Islet of Langerhans (tissue), 1 donor: ENCODE results near the gene CTNNA3.
"Not testable (repeated sequence)": the region's sequence is repeated elsewhere in the genome, so short reads cannot be mapped to it uniquely, and the experiment has no call there.

Source experiments
- FAIRE-seq: peaks from one replicate; lab custom pipeline; 2011; peaks lifted over from hg19 to GRCh38; lab: Jason Lieb, UNC

Gene CTNNA3

DNA sequence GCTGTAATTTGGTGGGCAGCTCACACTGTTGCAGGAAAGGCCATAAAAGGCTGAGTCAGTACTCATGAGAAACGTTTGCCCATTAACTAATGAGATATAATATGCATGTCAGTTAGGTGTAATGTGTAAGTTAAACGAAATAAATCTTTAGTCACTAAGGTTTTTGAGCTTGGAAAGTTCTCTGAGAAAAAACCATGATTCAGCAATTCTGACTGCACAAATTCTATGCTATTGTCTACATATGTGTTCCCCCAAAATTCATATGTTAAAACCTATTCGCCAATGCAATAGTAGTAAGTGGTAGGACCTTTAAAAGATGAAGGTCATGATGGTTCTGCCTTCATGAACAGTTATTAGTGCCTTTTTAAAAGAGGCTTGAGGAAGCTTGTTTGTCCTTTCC is 1329.8 kb downstream of the CTNNA3 start:
- no peak for FAIRE-seq

DNA sequence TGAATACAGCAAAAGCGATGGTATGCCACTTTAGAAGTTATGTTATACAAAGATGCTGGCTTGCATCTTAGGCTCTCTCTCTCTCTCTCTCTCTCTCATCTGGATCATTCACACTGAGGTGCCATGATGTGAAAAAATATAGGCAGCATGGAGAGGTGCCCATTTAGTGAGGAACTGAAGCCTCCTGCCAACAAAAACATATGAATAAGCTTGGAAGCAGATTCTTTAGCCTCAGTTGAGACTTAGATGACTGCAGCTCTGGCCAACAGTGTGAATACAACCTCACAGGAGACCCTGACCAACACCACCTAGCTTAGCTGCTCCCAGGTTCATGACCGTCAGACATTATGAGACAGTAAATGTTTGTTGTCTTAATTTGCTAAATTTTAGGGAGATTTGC is 1330.3 kb downstream of the CTNNA3 start:
- no peak for FAIRE-seq

DNA sequence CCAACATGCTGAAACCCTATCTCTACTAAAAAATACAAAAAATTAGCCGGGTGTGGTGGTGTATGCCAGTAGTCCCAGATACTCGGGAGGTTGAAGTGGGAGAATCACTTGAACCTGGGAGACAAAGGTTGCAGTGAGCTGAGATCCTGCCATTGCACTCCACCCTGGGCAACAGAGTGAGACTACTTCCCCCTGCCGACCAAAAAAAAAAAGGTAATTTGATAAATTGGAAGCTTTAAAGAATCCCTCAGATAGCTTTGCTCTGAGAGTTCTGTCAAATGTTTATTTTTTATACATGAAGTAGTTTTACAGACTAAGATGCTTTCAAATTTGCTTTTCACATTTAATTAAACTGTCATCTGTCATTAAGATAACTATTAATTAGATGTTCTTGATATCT is 1333.5 kb downstream of the CTNNA3 start:
- no peak for FAIRE-seq

DNA sequence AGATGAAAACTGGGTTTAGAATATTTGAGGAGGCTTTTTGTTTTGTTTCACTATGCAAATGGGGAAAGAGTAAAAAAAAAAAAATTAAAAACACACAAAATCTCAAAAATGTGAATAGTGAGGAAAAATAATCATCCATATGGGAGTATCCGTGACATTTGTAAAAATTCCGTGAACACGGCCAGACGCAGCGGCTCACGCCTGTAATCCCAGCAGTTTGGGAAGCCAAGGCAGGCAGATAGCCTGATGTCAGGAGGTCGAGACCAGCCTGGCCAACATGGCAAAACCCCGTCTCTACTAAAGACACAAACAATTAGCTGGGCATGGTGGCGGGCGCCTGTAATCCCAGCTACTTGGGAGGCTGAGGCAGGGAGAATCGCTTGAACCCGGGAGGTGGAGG is 1342.2 kb downstream of the CTNNA3 start:
- not testable (repeated sequence) for FAIRE-seq

DNA sequence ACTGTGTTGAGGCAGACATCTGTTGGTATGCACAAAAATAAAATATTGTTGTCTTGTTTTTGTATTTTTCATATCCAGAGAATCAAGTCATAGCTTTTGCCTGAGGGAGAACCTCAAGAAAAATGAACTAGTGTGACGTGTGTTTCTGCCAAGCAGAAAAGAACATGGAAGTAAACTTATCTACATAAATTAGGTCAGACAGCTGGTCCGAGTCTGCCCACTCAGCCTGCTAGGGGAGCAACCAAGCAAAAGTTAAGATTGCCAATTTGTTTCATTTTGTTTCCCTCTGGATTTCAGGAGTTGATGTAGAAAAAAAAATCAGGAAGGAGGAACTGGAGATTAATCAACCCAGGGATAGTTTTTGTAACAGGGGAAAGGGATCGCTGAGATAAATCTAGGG is 1342.6 kb downstream of the CTNNA3 start:
- FAIRE-seq, result no peak

DNA sequence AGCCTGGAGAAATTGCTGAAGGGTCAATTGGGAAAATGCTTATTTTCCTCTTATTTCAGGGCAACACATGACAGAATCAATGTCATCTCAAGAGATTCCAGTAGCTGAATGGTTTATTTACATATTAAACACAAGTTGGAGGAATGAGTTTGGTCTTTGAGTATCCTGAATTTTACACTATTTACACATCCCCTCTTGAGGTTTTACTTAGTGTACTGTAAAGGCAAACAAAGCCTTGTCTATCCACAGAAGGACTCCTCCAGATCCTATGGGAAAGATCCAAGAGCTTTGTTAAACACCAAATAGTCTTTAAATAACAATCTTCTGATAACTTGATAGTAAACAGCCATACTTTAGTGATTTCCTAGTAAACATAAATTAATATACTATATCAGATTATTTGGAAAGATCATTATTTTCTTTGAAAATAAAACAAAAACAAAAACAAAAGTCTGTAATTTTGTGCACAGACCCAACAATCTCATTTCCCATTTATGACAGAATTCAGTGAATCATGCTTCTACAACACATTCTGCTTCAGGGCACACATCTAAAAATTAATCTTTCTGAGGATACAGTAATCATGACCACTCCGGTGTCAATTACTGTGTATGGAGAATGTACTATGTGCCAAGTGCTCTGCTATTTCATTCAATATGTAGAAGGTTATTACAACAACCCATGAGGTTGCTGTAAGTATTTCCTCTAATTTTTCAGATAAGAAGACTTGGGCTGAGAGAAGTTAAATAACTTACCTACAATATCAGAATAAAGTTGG is 1345.2 kb downstream of the CTNNA3 start:
- FAIRE-seq, result no peak

DNA sequence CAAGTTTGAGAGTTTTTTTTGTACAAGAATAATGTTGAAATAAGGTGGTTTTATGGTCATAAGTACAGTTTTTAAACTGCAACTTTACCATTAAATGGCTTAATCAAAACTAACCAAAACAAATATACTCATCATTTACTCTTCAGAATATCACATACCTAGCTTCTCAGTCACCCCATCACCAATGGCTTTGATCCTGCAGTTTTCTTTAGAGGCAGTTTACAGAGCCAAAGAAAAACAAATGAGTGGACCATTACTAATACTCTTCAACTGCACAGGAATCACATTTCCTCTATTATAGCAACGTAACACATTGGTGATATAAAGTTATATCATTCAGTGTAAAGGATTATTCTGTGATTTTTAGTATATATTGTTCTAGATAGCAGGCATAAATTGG is 1346.3 kb downstream of the CTNNA3 start:
- FAIRE-seq, result no peak

DNA sequence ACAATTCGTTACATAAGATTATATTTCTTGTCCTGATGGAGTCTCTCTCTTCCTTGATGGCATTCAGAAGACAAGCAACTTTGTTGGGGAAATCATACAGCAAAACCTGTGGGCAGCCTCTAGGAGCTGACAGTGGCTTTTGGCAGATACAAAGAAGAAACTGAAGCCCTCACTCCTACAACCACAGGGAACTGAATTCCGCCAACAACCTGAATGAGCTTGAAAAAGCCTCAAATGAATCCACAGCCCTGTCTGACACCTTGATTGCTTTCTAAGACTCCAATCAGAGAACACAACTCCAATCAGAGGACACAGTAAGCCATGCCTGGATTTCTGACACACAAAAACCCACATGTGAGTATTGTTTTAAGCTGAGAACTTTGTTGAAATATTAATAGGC is 1346.9 kb downstream of the CTNNA3 start:
- no peak for FAIRE-seq

DNA sequence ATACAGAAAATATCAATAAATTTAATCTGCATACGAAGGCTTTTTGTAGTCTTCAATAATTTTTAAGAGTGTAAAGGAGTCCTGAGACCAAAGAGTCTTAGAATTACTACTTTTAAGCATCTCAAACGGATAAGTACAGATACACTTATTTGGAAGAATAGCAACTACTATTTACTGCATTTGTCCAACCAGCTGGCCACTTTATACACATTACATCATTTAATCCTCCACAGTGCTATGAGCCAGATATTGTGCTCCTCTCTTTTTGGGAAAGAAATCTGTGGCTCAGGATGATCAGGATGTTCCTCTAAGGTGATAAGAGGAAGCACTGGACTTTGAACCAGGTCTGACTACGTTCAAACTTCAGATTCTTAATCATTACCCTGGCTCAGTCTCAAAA is 1358.8 kb downstream of the CTNNA3 start:
- FAIRE-seq, result no peak

DNA sequence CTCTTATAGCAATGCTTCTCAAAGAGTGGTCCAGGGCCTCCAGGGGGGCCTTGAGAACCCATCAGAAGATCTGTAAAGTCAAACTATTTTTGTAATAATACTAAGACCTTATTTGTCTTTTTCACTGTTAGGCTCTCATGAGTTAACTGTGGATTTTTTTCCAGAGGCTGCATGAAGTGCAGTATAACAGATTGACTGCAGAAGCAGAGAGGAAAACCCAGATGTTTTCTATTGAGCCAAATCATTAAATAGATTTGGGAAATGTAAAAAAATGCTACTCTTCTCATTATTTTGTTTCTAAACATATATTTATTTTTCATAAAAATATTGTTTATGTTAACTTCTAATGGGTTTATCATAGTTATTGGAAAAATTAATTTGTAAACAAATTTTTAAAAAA is 1359.2 kb downstream of the CTNNA3 start:
- no peak for FAIRE-seq

DNA sequence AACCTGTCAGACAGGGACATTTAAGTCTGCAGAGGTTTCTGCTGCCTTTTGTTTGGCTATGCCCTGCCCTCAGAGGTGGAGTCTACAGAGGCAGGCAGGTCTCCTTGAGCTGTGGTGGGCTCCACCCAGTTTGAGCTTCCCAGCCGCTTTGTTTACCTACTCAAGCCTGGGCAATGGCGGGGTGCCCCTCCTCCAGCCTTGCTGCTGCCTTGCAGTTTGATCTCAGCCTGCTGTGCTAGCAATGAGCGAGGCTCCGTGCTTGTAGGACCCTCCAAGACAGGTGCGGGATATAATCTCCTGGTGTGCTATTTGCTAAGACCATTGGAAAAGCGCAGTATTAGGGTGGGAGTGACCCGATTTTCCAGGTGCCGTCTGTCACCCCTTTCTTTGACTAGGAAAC is 1360.2 kb downstream of the CTNNA3 start:
- FAIRE-seq, result not testable (repeated sequence)

DNA sequence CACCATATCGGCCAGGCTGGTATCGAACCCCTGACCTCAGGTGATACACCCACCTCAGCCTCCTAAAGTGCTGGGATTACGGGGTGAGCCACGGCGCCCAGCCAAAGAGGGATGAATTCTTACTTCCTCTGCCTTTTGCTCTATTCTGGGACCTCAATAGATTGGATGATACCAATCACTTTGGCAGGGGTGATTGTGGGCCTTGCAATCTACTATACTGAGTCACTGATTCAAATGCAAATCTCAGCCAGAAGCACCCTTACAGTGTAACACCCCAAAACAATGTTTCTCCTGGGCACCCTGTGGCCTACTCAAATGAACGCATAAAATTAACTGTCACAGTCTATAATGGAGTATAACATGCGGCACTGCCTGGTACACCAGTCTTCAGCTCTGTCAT is 1366.8 kb downstream of the CTNNA3 start:
- no peak for FAIRE-seq

DNA sequence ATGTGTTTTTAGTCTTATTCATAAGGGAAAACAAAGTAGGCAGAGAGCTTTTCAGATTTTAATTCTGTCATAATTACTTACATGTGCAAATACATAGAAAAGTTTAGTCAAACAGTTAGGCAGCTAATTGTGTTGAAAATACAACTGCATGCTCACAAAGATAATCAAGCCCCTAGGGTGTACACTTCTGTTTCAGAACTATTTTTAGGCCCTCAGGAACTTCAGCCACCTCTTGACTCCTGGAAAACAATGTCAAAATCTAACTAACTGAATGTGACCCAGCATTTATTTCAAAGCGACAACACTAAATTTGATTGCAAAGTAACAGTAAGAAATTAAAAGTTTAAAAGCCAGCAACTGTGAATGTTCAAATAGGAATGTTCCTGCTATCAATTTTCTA is 1369.1 kb downstream of the CTNNA3 start:
- FAIRE-seq, result no peak

DNA sequence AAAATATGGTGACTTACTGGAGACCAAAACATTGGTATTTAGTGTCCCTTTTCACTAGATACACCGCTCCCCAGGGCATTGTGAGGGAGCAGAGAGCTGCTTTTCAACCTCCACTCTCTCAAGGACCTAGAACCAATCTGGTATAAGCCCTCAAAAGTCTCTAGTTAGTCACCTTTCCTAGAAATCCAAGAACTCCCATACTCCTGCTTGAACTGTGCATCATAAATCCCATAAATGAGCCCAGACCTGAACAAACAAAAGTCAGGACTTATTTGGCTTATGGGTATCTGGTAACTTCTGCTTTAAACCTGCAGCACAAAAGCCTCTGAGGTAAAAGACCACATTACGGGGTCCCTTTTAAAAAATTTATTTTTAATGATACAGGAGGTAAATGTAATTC is 1373.2 kb downstream of the CTNNA3 start:
- no peak for FAIRE-seq

DNA sequence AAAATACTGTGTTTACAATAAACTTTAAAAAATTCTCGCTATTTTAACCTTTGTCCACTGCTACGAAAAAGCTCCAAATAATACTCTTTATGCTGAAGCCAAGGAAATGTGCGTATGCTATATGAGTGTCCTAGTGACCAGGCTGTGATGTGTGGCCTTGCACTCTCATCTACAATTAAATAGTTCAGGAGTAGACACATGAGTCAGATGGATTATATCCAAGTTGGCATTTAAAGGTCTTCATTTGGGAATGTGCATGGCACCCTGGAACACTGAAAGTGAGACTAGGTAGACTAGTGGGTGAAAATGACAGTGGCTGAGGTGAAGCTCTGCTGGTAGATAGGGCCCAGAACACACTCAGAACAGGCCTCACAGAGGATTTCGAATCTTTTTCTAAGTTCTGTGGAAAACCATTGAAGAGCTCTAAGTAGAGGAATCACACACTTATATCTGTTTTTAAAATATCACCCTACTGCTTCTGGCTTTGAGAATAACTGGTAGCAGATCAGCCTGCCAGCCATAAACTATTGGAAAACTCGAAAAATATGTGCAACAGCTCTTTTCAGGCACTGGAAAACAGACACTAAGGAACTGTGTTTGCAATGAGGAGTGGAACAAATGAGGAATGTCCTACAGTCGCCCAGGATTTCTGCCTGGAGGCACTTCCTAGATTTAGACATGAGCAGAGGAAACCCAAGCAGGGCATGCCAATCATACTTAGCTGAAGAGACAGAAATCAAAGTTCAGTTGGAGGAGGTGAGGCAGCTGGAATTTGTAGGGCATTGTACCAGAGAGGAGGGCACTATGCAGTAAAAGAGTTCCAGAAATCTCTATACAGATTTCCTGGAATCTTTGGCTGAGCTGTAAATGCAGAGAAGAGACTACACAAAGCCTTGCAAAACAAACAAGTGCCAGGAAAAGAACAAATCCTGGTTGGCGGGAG is 1374.0 kb downstream of the CTNNA3 start:
- FAIRE-seq, result no peak

DNA sequence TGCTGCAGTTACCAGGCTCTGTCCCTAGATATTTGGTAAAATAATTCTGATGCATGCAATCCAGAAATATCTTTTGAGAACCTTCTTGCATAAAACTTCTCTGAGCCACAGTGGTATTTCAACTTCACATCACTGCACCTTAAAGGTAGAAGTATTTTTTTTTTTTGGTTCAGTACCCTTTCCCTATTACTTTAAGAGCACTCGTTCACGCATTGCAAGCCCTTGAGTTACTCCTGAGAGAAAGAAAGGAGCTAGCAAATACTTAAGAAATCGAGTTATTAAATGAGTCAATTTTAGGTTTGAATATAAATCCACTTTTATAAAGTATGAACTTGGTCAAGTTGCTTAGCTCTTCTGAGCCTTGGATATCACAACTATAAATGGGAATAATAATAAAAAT is 1377.2 kb downstream of the CTNNA3 start:
- no peak for FAIRE-seq

DNA sequence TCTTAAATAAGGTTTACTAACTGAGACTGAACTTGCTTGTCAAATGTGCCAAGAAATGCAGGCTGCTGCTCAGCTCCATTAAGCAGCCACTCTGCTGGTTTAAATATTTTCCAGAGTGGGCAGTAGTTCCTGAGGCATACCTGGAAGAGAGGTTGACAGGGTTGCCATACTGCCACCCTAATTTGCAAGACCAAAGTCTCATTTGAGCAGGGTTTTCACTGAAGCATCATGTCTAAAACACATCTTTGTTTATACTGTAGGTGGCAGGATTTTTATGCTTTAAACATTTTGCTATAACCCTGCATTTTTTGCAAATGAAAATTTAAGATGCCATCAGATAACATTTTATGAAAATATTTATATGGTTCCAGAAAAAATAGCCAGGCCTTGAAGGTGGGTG is 1388.2 kb downstream of the CTNNA3 start:
- FAIRE-seq, result no peak

DNA sequence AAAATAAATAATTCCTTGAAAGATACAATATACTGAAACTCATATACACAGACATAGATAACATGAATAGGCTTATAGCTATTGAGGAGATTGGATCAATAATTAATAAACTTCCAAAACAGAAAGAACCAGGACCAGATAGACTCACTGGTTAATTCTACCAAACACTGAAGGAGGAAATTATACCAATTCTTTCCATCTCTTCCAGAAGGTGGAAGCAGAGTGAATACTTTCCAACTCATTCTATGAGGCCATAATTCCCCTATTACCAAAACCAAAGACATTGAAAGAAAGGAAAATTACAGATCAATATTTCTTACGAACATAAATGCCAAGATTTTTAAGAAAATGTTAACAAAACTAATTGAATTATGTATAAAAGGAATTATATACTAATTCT is 1394.9 kb downstream of the CTNNA3 start:
- no peak for FAIRE-seq

DNA sequence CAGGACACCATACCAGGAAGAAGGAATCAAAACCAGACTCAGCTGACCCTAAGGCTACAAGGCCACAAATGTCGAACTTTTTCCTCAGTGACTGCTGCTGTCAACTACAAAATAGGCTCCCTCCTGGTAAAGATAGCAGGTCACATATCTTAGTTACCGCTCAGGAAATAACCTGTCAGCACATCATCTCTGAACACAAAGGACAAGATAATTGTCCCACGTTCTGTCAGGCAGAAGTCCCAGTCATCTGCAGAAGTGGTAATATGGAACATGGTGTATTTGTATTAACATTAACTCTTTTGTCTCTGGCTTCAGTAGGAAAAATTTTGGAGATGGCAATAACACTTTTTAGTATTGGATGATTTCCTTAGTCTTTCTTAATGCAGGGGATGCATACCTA is 1400.4 kb downstream of the CTNNA3 start:
- FAIRE-seq, result no peak

DNA sequence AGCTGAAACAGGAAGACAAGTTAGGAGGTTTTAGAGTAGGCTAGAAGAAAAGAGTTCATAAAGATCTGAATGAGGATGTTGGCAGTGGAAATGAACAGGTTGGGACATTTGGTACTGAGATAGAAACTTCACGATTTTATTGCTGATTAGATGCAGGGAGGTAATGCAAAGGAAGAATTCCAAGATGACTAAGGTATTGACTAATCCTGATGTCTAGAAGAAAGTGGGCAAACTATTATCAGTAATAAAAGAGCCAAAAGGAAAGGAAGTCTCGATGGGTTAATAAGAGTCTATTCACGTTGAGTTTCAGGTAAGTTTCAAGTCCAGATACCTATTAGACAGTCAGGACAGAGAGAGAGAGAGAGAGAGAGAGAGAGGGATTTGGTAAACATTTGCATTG is 1401.5 kb downstream of the CTNNA3 start:
- FAIRE-seq, result no peak

DNA sequence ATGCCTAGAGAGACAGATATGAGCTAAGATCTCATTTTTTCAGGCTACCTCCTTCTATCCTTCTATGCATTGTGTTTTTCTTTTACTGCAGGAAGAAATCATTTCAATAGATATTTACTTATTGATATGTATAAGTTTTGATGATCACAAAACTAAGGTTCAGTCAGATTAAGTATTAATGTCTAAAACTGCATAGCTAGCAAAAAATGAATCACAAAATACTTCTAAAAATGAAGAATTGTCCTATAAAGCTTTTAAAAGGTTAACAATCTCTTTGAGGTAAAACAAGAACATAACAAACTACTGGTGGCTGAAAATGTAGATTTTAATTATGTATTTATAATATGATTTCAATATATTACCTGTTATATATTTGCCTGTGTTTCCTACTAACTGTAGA is 1403.1 kb downstream of the CTNNA3 start:
- FAIRE-seq, result no peak

DNA sequence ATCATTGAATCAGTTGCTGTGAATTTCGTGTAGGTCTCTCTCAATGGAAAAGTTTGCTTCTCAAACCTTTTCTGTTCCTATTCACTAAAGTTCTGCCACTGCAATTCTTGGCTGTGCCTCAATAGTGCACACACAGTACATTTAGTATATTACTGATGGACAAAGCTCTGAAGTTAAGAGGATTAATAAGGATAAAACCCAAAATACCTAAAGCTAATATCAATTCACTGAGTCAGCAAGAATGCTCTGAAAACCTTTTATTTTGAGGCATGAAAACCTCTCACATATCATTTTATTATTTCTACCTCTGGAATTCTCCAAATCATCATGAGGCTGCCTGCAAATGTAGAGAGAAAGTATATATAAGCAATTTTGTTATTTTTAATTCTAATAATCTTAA is 1403.5 kb downstream of the CTNNA3 start:
- no peak for FAIRE-seq

DNA sequence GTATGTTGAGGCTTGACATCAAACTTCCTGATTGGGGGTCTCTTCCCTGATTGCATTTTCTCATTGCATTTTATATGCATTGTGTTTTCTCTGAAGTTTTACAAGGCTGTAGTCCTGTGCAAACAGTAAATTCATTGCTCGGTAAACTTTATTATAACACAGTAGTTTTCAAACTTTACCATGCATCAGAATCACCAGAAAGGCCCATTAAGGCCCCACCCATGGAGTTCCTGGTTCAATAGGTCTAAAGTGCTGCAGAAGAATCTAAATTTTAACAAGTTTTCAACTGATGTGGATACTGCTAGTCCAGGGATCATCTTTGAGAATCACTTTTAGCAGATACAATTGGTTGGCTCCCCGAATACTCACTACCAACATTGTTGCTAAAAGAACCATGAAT is 1404.9 kb downstream of the CTNNA3 start:
- no peak for FAIRE-seq

DNA sequence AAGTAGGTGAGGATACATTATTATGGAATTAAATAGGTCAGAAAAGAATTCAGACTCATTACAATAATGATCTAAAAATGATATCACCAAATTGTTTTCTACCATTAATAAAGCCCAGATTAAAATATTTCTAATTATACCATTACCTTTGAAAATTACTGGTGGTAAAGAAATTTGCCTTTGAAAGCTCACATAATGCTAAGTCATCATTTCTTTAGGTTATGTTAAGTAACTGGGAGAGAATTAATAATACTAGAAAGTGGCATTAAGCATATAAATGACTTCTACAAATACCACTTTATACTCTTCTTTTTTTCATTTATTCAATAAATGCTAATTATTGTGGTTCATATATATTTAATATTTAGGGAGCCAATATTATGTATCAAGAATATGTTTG is 1411.4 kb downstream of the CTNNA3 start:
- no peak for FAIRE-seq
